GM10248 (cell line): ENCODE results near the gene NKAIN2.

Source experiments
- CTCF ChIA-PET: fragments of 300-600 bp; sonication (Branson Sonifier 250); formaldehyde crosslinking; extraction: SDS; loops from one replicate; lab custom pipeline; 2021; ENCODE audit warnings: antibody characterized with exemption; lab: Yijun Ruan, JAX
- POLR2A ChIA-PET: fragments of 350-650 bp; sonication (Branson Sonifier 250); formaldehyde crosslinking; extraction: SDS; loops from one replicate; lab custom pipeline; 2020; ENCODE audit warnings: antibody characterized with exemption; lab: Yijun Ruan, JAX
- DNase-seq: peaks from one replicate; pipeline ENCODE4 v3.0.0; 2012; ENCODE audit errors: extremely low spot score
- CTCF ChIP-seq: IDR thresholded peaks from 2 replicates; pipeline ENCODE4 v1.5.1; 2012; ENCODE audit warnings: mild to moderate bottlenecking, low read depth; ENCODE audit errors: extremely low read depth, missing control alignments, control extremely low read depth

The NKAIN2 gene

GRCh38 chr6:124604719-124605118, 801.1 kb downstream of the NKAIN2 start:
- POLR2A ChIA-PET, result no interaction called here
- no peak for DNase-seq

GRCh38 chr6:124607119-124607627, 803.5 kb downstream of the NKAIN2 start:
- no peak for TF ChIP-seq CTCF
- ChIA-PET POLR2A (no interaction called here), CTCF (no interaction called here)
- no peak for DNase-seq

More at GRCh38 chr6:124604719-124605118, 801.1 kb downstream of the NKAIN2 start:
- TF ChIP-seq CTCF, result no peak
- CTCF ChIA-PET, result no interaction called here

GRCh38 chr6:124613031-124613430, 809.4 kb downstream of the NKAIN2 start:
- CTCF ChIA-PET, result interaction anchor here (1.8 to 2.2 kb wide), 2 partner anchors 8 to 18 kb away, joined by 7 to 9 read pairs; no protein-coding TSS in a partner anchor

GRCh38 chr6:124622351-124622750, 818.7 kb downstream of the NKAIN2 start:
- TF ChIP-seq CTCF, result no peak
- no peak for DNase-seq
- POLR2A ChIA-PET, result no interaction called here
- CTCF ChIA-PET, result no interaction called here

More at GRCh38 chr6:124613031-124613430, 809.4 kb downstream of the NKAIN2 start:
- TF ChIP-seq CTCF, result no peak
- no peak for DNase-seq
- POLR2A ChIA-PET, result no interaction called here

GRCh38 chr6:124633655-124634054, 830.0 kb downstream of the NKAIN2 start:
- POLR2A ChIA-PET, result no interaction called here
- CTCF ChIA-PET, result no interaction called here
- DNase-seq, result no peak
- no peak for TF ChIP-seq CTCF

GRCh38 chr6:124640432-124640831, 836.8 kb downstream of the NKAIN2 start:
- DNase-seq, result no peak
- POLR2A ChIA-PET, result no interaction called here
- no peak for TF ChIP-seq CTCF
- CTCF ChIA-PET, result interaction anchor here (1.1 kb wide), 1 partner anchor 10 kb away, joined by 3 read pairs; no protein-coding TSS in a partner anchor
